ENCODE results near the gene SND1.

Gene SND1

GRCh38 chr7:127651556-127652332 is at the start of gene SND1 (continued):
- TF ChIP-seq ZSCAN16 (tag by site-specific recombination; IDR thresholded peaks at IDR 0.05) (no peak), AEBP2 (tag by site-specific recombination; IDR thresholded peaks at IDR 0.05; ENCODE audit: borderline replicate concordance) (no peak), ZBTB20 (tag by site-specific recombination; IDR thresholded peaks at IDR 0.05) (peak; percentile 70), EGR2 (tag by site-specific recombination; IDR thresholded peaks at IDR 0.05; ENCODE audit: low read depth) (0 out of 2 replicates have a peak, but pooled peaks have one; percentile 54), ZSCAN5A (tag by site-specific recombination; IDR thresholded peaks at IDR 0.05) (no peak), ZNF513 (tag by site-specific recombination; IDR thresholded peaks at IDR 0.05) (no peak), ZNF394 (tag by site-specific recombination; IDR thresholded peaks at IDR 0.05; ENCODE audit: borderline replicate concordance) (no peak; the same call in 1 of the 2 replicates), ZNF677 (tag by site-specific recombination; IDR thresholded peaks at IDR 0.05) (no peak), ZBTB8A (tag by site-specific recombination; IDR thresholded peaks at IDR 0.05) (peak; percentile 95), REPIN1 (tag by site-specific recombination; IDR thresholded peaks at IDR 0.05; ENCODE audit: low read depth) (0 out of 2 replicates have a peak, but pooled peaks have one; percentile 74), ZNF146 (tag by site-specific recombination; IDR thresholded peaks at IDR 0.05) (no peak), ZEB2 (tag by site-specific recombination; IDR thresholded peaks at IDR 0.05) (peak; percentile 88), GLIS2 (tag by site-specific recombination; IDR thresholded peaks at IDR 0.05) (peak; percentile 97), YY1 (tag by site-specific recombination; IDR thresholded peaks at IDR 0.05) (peak; percentile 64; the same call in 1 of the 2 replicates), ZNF600 (tag by site-specific recombination; IDR thresholded peaks at IDR 0.05) (peak; percentile 81; the same call in 1 of the 2 replicates), ZNF404 (tag by site-specific recombination; IDR thresholded peaks at IDR 0.05) (no peak), ZNF530 (tag by site-specific recombination; IDR thresholded peaks at IDR 0.05; ENCODE audit: low read depth) (no peak), FEZF1 (tag by site-specific recombination; IDR thresholded peaks at IDR 0.05) (no peak), ZNF211 (tag by site-specific recombination; IDR thresholded peaks at IDR 0.05; ENCODE audit: low read depth) (no peak), ZNF660 (tag by site-specific recombination; IDR thresholded peaks at IDR 0.05) (peak; percentile 61), ZNF670 (tag by site-specific recombination; IDR thresholded peaks at IDR 0.05; ENCODE audit: low read depth) (no peak), ZNF843 (tag by site-specific recombination; IDR thresholded peaks at IDR 0.05) (peak; percentile 56), ZBTB1 (tag by site-specific recombination; IDR thresholded peaks at IDR 0.05) (0 out of 2 replicates have a peak, but pooled peaks have one; percentile 10), KLF8 (tag by site-specific recombination; IDR thresholded peaks at IDR 0.05) (peak; percentile 96), PRDM1 (tag by site-specific recombination; IDR thresholded peaks at IDR 0.05) (0 out of 2 replicates have a peak, but pooled peaks have one; percentile 1), ZNF335 (tag by site-specific recombination; conservative IDR thresholded peaks at IDR 0.05) (peak; percentile 87)
- TF ChIP-seq, protein P1, sequence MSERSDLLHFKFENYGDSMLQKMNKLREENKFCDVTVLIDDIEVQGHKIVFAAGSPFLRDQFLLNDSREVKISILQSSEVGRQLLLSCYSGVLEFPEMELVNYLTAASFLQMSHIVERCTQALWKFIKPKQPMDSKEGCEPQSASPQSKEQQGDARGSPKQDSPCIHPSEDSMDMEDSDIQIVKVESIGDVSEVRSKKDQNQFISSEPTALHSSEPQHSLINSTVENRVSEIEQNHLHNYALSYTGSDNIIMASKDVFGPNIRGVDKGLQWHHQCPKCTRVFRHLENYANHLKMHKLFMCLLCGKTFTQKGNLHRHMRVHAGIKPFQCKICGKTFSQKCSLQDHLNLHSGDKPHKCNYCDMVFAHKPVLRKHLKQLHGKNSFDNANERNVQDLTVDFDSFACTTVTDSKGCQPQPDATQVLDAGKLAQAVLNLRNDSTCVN (tag by site-specific recombination; optimal IDR thresholded peaks at IDR 0.05) = peak; percentile 79
- TF ChIP-seq, protein P2, sequence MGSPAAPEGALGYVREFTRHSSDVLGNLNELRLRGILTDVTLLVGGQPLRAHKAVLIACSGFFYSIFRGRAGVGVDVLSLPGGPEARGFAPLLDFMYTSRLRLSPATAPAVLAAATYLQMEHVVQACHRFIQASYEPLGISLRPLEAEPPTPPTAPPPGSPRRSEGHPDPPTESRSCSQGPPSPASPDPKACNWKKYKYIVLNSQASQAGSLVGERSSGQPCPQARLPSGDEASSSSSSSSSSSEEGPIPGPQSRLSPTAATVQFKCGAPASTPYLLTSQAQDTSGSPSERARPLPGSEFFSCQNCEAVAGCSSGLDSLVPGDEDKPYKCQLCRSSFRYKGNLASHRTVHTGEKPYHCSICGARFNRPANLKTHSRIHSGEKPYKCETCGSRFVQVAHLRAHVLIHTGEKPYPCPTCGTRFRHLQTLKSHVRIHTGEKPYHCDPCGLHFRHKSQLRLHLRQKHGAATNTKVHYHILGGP (tag by site-specific recombination; IDR thresholded peaks at IDR 0.05) = no peak
- TF ChIP-seq, protein P3, sequence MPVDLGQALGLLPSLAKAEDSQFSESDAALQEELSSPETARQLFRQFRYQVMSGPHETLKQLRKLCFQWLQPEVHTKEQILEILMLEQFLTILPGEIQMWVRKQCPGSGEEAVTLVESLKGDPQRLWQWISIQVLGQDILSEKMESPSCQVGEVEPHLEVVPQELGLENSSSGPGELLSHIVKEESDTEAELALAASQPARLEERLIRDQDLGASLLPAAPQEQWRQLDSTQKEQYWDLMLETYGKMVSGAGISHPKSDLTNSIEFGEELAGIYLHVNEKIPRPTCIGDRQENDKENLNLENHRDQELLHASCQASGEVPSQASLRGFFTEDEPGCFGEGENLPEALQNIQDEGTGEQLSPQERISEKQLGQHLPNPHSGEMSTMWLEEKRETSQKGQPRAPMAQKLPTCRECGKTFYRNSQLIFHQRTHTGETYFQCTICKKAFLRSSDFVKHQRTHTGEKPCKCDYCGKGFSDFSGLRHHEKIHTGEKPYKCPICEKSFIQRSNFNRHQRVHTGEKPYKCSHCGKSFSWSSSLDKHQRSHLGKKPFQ (tag by site-specific recombination; IDR thresholded peaks at IDR 0.05) = peak; percentile 75; the same call in 1 of the 2 replicates
- TF ChIP-seq, protein P4, sequence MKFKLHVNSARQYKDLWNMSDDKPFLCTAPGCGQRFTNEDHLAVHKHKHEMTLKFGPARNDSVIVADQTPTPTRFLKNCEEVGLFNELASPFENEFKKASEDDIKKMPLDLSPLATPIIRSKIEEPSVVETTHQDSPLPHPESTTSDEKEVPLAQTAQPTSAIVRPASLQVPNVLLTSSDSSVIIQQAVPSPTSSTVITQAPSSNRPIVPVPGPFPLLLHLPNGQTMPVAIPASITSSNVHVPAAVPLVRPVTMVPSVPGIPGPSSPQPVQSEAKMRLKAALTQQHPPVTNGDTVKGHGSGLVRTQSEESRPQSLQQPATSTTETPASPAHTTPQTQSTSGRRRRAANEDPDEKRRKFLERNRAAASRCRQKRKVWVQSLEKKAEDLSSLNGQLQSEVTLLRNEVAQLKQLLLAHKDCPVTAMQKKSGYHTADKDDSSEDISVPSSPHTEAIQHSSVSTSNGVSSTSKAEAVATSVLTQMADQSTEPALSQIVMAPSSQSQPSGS (tag by site-specific recombination; IDR thresholded peaks at IDR 0.05; ENCODE audit: low read depth) = peak; percentile 75
